SU-DHL-6 (cell line): Measurements from ENCODE around the gene SSTR5.

Source experiments
- EZH2phosphoT487 ChIP-seq: fragments of 200-600 bp; sonication (generic), shearing (Covaris generic); conservative IDR thresholded peaks from 2 replicates; pipeline ENCODE4 v1.6.1; 2018; ENCODE audit warnings: mild to moderate bottlenecking, antibody characterized with exemption, low read length, moderate library complexity, mixed read lengths
- TF ChIP-seq, protein P1 (sequence below): fragments of 200-600 bp; sonication (generic); IDR thresholded peaks from one replicate; pipeline ENCODE4 v1.5.1; 2017; ENCODE audit warnings: antibody characterized with exemption, mild to moderate bottlenecking, low read length, moderate library complexity; ENCODE audit not compliant: insufficient read depth, poor library complexity, severe bottlenecking

GRCh38 chr16:1071561-1072225 lies 854 bp upstream of the SSTR5 start:
- TF ChIP-seq, protein P1, sequence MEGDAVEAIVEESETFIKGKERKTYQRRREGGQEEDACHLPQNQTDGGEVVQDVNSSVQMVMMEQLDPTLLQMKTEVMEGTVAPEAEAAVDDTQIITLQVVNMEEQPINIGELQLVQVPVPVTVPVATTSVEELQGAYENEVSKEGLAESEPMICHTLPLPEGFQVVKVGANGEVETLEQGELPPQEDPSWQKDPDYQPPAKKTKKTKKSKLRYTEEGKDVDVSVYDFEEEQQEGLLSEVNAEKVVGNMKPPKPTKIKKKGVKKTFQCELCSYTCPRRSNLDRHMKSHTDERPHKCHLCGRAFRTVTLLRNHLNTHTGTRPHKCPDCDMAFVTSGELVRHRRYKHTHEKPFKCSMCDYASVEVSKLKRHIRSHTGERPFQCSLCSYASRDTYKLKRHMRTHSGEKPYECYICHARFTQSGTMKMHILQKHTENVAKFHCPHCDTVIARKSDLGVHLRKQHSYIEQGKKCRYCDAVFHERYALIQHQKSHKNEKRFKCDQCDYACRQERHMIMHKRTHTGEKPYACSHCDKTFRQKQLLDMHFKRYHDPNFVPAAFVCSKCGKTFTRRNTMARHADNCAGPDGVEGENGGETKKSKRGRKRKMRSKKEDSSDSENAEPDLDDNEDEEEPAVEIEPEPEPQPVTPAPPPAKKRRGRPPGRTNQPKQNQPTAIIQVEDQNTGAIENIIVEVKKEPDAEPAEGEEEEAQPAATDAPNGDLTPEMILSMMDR, result no peak
- TF ChIP-seq EZH2phosphoT487, result no peak
